Esophagus muscularis mucosa (tissue), 4 donors: Measurements from ENCODE around the gene CACNA2D3. TPM values are rescaled to one million over a fixed set of nuclear protein-coding genes. Genes with fewer than 3 reads are reported as not detected.

Experiments used
- DNase-seq: peaks from one replicate; pipeline ENCODE4 v3.0.0-alpha.2; 2017; ENCODE audit errors: extremely low spot score
- H3K27ac ChIP-seq, 4 donors: fragments of 200-600 bp; sonication (generic); replicated peaks in 1 of 4; 1 replicate in 3 of 4; 2 replicates in 1 of 4; pipeline ENCODE4 v1.5.1; 2016 to 2019; ENCODE audit warnings: mild to moderate bottlenecking in 1 of 4
- H3K27me3 ChIP-seq, 4 donors: fragments of 200-600 bp; sonication (generic); one replicate each; pipeline versions ENCODE4 v1.5.1 to v1.6.0; 2016 to 2019
- H3K36me3 ChIP-seq, 4 donors: fragments of 200-600 bp; sonication (generic); one replicate each; pipeline ENCODE4 v1.5.1; 2016 to 2019
- H3K4me1 ChIP-seq, 4 donors: fragments of 200-600 bp; sonication (generic); one replicate each; pipeline ENCODE4 v1.5.1; 2016 to 2019
- H3K4me3 ChIP-seq, 4 donors: fragments of 200-600 bp; sonication (generic); 1 replicate in 2 of 4; 2 replicates in 2 of 4; pipeline ENCODE4 v1.5.1; 2016 to 2019; ENCODE audit warnings: mild to moderate bottlenecking in 4 of 4, moderate library complexity in 1 of 4
- H3K9me3 ChIP-seq, 4 donors: fragments of 200-600 bp; sonication (generic); 1 replicate in 3 of 4; 2 replicates in 1 of 4; pipeline ENCODE4 v1.5.1; 2016 to 2019
- CTCF ChIP-seq, 3 experiments: fragments of 200-600 bp in 2 of 3; fragments of 450-650 bp in 1 of 3; sonication (generic) in 2 of 3; IDR thresholded peaks; one replicate each; pipeline ENCODE4 v1.5.1; 2017 to 2019; ENCODE audit warnings: antibody characterized with exemption in 3 of 3, mild to moderate bottlenecking in 2 of 3, moderate library complexity in 1 of 3
- EP300 ChIP-seq: sonication (generic); formaldehyde crosslinking; IDR thresholded peaks from one replicate; pipeline ENCODE4 v1.6.1; 2017; ENCODE audit warnings: antibody characterized with exemption
- POLR2A ChIP-seq: fragments of 450-650 bp; IDR thresholded peaks from one replicate; pipeline ENCODE4 v1.6.1; 2017; ENCODE audit warnings: antibody characterized with exemption, moderate library complexity, mild to moderate bottlenecking, low read depth
- POLR2AphosphoS5 ChIP-seq, 2 donors: sonication (generic); formaldehyde crosslinking; IDR thresholded peaks; one replicate each; pipeline ENCODE4 v1.6.1; 2017; ENCODE audit warnings: antibody characterized with exemption in 2 of 2
- WGBS: methylation state at CpG from one replicate; pipeline ENCODE4 v1.1.5; 2018; 5-methylcytosine and 5-hydroxymethylcytosine counted together
- intact Hi-C: fragments of 100-400 bp; cut with DNase I; formaldehyde crosslinking; loops from one replicate; pipeline ENCODE4 v1.15.1; 2023
- total RNA-seq, 4 donors: library from RNA; depleted of rRNA; stranded (reverse); fragments of >200 nt; gene quantifications; one replicate each; pipeline versions ENCODE4 v1.1.0 to v1.2.1, GENCODE V29; 2016

CACNA2D3 gene
- total RNA-seq, 4 donors from 2014 or later, result 2.5 to 6.3 (median 3.9) TPM

DNA sequence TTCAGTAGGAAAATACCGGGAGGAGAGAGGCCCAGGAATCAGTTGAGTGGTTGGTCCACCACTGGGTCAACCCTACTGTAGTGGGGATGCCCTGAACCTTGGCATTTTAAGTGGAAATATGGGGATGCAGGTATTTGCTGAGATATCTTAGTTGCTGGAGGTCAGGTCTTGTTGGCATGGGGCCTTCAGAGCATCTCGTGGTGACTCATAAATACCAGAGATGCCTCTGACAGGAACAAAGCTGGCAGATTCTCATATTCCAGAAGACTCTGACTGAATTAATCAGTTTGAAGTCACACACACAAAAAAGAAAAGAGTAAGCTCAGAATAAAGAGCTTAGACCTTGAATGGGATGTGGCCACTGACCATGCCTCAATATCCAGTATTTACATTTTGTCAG is 91.6 kb downstream of the CACNA2D3 start:
- WGBS, result 52% methylated on average over 2 of the region's 2 CpGs
- Histone ChIP-seq H3K4me3 (no peak overlapping the region), H3K36me3 (no peaks in the 10 kb centered on the region), H3K4me1 (peaks cover 15 to 28% (median 24%) of the 10 kb centered on the region in 4 donors), H3K9me3 (no peaks in the 10 kb centered on the region), H3K27ac (no peak overlapping the region), H3K27me3 (no peaks in the 10 kb centered on the region)
- intact Hi-C loops, result no loop called here
- TF ChIP-seq POLR2AphosphoS5 (IDR thresholded peaks at IDR 0.05) (no peak), CTCF (IDR thresholded peaks at IDR 0.05) (no peak), EP300 (no peak), POLR2A (no peak)
- no peak for DNase-seq

DNA sequence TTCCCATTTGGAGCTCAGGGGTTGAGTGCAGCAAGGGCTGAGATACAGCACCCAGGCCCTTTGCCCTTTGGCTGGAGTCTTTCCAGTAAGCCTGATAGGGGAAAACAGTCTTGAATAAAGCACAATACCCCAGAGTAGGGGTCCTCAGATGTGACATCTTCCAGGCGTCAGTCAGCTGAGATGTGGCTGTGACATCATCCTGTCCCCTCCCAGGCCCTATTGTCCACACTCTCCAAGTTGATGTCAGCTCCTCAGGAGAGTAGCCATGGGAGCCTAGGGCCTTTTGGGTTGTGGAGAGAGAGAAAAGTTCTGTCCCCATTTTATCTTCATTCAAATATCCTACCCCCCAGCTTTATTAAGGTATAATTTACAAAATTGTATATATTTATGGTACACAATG is 92.5 kb downstream of the CACNA2D3 start:
- DNase-seq, result no peak
- TF ChIP-seq POLR2A, result no peak
- TF ChIP-seq CTCF (IDR thresholded peaks at IDR 0.05), result no peak
- no peak for TF ChIP-seq POLR2AphosphoS5 (IDR thresholded peaks at IDR 0.05)
- no peak for TF ChIP-seq EP300
- Histone ChIP-seq H3K4me3 (no peak overlapping the region), H3K9me3 (no peaks in the 10 kb centered on the region), H3K36me3 (no peaks in the 10 kb centered on the region), H3K27ac (no peak overlapping the region), H3K27me3 (no peaks in the 10 kb centered on the region), H3K4me1 (peaks cover 15 to 28% (median 24%) of the 10 kb centered on the region in 4 donors)
- intact Hi-C loops, result no loop called here
- WGBS, result 71% methylated on average over 1 of the region's 1 CpG

GRCh38 chr3:54215521-54215920 is 93.2 kb downstream of the CACNA2D3 start:
- Histone ChIP-seq H3K9me3 (no peaks in the 10 kb centered on the region), H3K4me1 (peaks cover 15 to 27% (median 23%) of the 10 kb centered on the region in 4 donors), H3K27me3 (no peaks in the 10 kb centered on the region), H3K36me3 (no peaks in the 10 kb centered on the region), H3K4me3 (no peak overlapping the region), H3K27ac (no peak overlapping the region)
- no peak for TF ChIP-seq POLR2A
- no peak for TF ChIP-seq CTCF (IDR thresholded peaks at IDR 0.05)
- TF ChIP-seq POLR2AphosphoS5 (IDR thresholded peaks at IDR 0.05), result no peak
- no peak for TF ChIP-seq EP300
- WGBS, result 75% methylated on average over 5 of the region's 5 CpGs
- no peak for DNase-seq
- intact Hi-C loops, result no loop called here

- Histone ChIP-seq H3K9me3 (no peaks in the 10 kb centered on the region), H3K4me3 (no peak overlapping the region), H3K4me1 (peaks cover 13 to 16% (median 14%) of the 10 kb centered on the region in 4 donors), H3K27ac (no peak overlapping the region), H3K27me3 (no peaks in the 10 kb centered on the region), H3K36me3 (no peaks in the 10 kb centered on the region)
- 79% methylated on average over 5 of the region's 5 CpGs for WGBS
- TF ChIP-seq CTCF (IDR thresholded peaks at IDR 0.05) (no peak), POLR2AphosphoS5 (IDR thresholded peaks at IDR 0.05) (no peak), EP300 (no peak), POLR2A (no peak)
- DNase-seq, result no peak
- intact Hi-C loops, result no loop called here
Observed at GRCh38 chr3:54217828-54218227, 95.5 kb downstream of the CACNA2D3 start.

DNA sequence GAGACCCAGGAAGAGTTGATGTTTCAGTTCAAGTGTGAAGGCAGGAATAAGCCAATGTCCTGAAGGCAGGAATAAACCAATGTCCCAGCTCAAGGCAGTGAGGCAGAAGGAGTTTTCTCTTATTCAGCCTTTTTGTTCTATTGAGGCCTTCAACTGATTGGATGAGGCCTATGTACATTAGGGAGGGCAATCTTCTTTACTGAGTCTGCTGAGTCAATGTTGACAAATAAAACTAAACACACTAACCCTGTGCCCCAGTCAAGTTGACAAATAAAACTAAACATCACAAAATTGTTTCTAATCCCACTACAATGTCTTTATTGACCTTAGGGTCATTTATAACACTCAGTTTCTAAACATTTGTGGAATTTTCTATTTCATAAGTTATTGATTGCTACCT is 100.0 kb downstream of the CACNA2D3 start:
- H3K9me3 ChIP-seq, result no peaks in the 10 kb centered on the region
- H3K27me3 ChIP-seq, result no peaks in the 10 kb centered on the region
- H3K36me3 ChIP-seq, result no peaks in the 10 kb centered on the region
- no peak for DNase-seq
- H3K4me1 ChIP-seq, result no peaks in the 10 kb centered on the region
- H3K27ac ChIP-seq, result no peak overlapping the region
- TF ChIP-seq EP300 (no peak), POLR2A (no peak), CTCF (IDR thresholded peaks at IDR 0.05) (no peak), POLR2AphosphoS5 (IDR thresholded peaks at IDR 0.05) (no peak)
- intact Hi-C loops, result no loop called here
- no peak overlapping the region for H3K4me3 ChIP-seq
